HG03342 (cell line): ENCODE results near the gene SNX33.
A peak's percentile ranks its signal among the peaks of the same experiment; 100 is the strongest.
"Not testable (repeated sequence)": the region's sequence is repeated elsewhere in the genome, so short reads cannot be mapped to it uniquely, and the experiment has no call there.

Source experiments
- ATAC-seq: cut with Tn5 transposase; IDR thresholded peaks from one replicate; pipeline ENCODE4 v1.9.1; 2021; ENCODE audit warnings: mild to moderate bottlenecking, moderate library complexity; ENCODE audit not compliant: unreplicated experiment

The SNX33 gene

DNA sequence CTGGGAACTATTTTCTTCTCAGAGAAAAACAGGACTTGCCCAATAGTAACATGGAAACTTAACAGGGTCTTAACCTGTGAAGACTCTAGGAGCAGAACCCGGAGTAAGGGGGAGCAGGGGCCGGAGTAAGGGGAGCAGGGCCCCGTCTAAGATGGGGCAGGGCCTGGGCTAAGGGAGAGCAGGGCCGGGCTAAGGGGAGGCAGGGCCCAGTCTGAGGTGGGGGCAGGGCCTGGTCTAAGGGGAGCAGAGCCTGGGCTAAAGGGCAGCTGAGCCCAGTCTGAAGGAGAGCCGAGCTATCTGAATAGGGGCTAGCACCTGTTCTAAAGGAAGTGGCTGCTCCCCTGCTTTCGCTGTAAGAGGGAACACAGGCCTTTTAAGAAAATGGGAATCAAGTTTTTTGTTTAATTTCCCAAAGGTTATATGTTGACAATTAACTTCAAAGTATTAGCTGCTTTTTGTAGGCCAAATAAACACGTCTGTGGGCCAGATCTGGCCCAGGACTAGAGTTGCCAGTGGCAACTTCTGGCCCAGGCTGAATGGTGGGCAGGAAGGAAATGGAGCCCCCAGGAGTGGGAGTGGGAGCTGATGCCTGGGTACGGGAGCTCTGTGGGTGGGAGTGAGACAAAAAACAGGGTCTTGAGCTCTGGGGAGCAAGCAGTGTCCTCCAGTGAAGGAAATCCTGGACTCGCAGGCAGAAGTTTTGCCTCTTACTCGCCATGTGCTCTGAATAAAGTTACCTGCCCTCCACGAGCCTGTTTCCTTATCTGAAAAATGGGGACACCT lies 32.5 kb downstream of the SNX33 start:
- no peak for ATAC-seq

DNA sequence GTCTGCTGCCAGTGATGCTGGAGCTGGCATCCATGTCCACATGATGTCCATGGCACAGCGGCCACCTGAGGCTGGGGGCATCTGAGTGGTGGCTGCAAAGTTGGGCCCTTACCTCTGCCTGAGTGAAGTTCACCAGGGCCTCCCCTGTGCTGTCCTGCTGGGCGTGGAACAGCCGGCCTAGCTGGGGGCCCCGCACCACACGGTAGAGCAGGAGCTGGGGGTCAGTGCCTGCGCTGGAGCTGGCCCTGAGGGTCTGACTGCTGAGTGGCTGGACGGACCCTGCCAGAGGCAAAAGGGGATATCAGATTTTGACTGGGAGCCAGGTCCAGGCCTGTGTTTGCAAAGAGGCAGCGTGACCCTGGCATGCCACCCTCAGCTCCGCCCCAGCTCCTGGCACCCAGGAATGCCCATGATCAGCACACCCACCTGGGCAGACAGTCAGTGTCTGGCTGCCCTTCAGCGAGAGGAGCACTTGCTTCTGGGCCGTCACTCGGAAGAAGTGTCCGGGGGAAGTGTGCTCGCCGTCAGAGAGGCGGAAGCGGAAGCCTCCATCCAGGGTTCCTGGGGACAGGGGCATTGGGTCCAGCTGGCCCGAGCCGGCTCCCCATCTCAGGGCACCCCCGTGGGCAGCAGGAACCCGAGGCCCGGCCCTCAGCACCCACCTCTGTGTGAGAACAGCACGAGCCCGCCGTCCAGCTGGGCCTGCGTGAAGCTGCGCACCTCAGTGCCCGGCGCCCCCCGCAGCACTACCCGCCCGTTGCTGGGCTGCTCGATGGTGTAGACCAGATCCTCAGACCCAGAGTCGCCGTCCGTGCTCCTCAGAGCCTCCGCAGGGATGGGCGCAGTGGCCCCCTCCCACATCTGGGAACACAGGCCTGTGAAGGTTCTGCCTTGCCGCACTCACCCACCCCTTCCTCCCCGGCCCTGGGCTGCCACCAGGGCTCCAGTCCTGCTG lies 34.7 kb downstream of the SNX33 start:
- ATAC-seq = no peak

DNA sequence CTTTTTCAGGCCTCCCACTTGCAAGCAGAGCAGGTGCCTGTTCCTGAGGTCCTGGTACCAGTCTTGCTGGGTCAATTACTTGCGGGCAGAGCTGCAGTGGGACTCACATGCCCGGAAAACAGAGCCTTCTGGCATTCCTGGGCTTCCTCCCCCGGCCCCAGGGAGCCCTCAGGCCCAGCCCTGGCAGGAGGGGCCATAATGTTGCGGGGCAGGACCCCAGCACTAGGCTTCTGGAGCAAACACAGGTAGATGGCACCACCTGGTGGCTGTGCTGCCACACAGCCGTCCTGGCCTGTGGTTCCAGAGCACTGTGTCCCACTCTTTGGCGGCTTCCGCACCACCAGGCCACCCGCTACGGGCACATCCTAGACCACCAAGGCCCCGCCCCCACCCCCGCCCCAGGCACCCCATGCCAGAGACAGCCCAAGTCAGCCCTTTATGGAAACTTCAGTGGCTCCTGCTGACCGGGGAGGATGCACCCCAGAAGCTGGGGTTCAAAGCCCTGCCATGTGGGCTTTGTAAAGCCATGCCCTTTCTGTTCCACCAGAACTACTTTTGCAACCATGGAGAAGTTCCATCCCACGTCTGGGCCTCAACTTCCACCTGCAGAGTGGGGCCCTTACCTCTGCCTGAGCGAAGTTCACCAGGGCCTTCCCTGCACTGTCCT lies 36.1 kb downstream of the SNX33 start:
- ATAC-seq = peak; percentile 62

DNA sequence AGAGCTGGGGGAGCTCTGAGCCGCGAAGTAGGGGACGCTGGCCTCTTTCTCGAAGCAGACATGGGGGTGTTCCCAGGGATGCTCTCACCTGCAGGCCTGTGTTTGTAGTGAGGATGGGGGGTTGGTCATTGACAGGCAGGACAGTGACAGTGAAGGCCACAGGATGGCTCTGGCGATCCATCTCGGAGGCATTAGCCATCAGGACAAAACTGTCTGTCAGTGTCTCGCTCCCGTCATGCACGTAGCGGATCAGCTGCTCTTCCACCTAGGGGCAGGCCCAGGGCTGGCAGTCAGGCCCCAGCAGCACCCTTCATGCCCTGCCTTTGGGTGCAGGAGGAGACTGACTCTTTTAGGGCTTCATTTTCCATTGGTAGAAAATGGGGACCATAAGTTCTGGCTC lies 36.9 kb downstream of the SNX33 start:
- ATAC-seq = no peak

DNA sequence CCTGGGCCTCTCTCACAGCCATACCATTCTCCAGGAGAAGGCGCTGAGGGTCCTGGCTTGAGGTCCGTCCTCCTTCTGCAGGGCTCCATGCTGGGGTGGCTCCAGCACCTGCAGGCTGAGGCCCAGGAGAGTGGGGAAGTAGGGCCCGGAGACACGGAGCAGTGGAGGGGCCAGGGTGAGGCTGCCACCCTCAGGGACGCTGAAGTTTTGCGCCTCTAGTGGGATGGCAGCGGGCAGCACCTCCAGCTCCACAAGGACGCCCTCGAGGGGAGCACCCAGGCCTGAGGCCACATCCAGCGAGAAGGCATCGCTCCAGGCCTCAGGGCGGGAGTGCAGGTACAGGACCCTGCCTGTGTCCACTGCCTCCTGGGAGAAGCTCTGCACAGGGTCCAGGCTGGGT lies 37.5 kb downstream of the SNX33 start:
- no peak for ATAC-seq

DNA sequence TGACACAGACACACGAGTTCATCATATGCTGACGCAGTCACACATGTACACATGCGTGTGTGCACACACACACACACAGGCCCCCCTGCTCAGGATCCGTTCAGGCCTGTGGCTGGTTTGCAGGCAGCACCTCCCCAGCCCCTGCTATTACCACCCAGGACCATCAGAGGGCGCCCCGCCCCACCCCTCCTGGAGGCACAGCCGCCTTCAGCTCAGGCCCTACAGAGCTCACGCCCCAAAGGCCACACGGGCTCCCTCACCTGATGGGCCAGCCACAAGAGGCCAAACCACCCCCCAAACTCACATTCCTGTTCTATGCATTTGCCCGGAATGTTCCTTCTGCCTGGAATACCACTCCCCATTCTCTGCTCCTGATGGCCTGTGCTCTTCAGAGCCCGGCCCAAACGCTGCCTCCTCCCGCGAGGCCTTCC lies 38.5 kb downstream of the SNX33 start:
- peak; percentile 63 for ATAC-seq

DNA sequence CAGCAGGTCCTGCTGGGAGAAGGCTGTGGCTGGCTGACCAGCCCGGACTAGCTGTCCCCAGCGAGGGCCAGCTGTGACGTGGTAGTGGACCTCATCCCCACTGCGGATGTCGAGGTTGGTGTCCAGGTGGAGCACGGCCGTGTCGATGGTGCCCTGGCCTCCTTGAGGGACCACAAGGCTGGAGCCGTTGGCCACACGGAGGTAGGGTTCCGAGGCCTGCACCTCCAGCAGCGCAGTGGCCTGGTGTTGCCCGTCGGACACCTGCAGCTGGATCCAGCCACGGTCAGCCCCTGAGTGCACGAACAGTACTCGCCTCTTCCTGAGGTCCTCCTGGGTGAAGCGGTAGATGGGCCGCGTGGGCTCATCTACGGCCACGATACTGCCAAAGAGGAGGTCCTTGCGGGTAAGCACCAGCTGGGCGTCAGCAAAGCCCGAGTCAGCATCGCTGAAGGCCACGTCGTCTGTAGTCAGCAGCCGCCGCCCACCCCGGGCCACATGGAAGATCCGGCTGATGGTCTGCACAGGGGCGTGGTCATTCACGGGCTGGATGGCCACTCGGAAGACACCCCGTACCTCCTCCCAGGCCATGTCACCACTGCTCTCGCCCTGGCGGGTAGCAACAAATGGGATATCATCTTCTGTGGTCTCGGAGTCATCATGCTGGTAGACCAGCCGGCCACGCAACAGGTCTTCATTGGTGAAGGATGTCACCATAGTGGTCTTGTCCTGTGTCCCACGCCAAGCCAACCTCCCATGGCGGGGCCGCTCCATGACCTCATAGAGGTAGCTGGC lies 40.0 kb downstream of the SNX33 start:
- no peak for ATAC-seq

DNA sequence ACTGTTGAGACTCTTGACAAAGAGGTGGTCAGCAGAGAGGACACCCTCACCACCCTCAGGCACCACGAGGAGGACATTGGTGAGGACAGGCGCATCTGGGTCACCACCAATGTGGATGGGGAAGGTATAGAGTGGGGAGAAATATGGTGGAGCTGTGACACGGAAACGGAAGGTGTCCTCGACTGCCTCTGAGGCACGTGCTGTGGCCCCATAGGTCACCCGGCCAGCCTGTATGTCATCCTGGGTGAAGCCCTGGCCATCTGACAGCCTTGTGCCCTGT lies 40.5 kb downstream of the SNX33 start:
- ATAC-seq = no peak

DNA sequence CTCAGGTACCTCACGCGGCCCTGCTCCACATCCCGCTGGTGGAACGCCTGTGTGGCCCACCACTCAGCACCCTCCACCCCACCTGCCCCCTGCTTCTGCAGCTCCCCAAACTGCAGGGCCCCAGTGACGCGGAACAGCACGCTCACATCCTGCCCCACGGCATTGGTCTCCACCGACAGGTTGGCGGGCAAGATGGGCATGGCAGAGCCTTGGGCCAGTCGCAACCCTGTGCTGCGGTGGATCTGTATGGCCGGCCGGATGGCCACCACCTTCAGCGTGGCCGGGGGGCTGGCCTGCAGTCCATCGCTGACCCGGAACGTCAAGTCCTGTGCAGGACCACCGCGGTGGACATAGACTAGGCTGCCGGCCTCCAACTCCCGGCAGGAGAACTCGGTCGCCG lies 41.1 kb downstream of the SNX33 start:
- no peak for ATAC-seq

DNA sequence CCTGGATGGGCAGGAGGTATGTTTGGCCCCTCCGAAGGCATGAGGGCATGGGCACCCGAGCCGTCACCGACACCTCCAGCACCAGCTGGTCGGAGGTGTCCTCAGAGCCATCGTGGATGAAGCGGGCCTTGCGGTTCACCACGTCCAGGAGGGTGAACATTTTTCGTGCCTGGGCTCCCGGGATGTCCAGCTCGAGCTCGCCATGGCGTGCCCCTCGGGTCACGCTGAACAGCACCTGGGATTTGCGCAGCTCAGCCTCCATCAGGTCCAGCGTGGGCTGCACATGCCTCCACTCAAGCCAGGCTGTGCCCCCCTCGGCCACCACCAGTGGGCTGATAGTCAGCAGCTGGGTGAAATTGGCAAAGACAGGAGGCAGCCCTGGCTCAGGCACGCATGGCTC lies 41.7 kb downstream of the SNX33 start:
- not testable (repeated sequence) for ATAC-seq

DNA sequence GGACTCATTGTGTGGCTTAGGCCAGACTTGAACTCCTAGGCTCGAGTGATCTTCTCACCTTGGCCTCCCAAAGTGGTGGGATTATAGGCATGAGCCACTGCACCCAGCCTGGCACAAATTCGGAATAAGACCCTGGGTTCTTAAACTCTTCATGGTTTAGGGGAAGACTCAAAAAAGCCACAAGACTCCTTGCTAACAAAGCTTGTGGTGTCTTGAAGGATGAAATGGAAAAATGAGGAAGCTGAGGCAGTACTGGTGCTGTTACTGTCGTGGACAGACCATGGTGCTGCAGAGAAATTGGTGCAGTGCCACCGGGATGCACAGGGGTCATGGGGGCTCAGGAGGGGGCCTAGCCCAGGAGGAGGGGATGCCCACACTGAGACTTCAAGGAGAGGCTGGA lies 44.6 kb downstream of the SNX33 start:
- ATAC-seq = not testable (repeated sequence)

DNA sequence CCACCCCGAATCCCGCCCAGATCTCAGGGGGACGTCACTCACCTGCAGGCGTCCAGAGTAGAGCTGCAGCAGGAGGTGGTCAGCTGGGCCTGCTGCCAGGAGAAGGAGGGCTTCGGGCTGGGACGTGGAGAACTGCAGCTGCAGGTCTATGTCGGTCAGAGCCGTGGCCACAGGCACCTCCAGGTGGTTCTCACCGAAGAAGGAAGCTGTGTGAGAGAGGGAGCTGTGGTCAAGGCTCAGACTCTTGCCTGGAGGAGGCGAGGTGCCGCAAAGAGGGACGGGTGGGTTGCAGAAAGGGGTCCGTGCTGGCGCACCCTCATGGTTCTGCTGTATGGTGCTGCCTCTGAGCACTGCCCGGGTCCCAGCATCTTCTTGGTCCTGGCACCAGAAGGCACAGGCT lies 45.3 kb downstream of the SNX33 start:
- ATAC-seq = not testable (repeated sequence)

DNA sequence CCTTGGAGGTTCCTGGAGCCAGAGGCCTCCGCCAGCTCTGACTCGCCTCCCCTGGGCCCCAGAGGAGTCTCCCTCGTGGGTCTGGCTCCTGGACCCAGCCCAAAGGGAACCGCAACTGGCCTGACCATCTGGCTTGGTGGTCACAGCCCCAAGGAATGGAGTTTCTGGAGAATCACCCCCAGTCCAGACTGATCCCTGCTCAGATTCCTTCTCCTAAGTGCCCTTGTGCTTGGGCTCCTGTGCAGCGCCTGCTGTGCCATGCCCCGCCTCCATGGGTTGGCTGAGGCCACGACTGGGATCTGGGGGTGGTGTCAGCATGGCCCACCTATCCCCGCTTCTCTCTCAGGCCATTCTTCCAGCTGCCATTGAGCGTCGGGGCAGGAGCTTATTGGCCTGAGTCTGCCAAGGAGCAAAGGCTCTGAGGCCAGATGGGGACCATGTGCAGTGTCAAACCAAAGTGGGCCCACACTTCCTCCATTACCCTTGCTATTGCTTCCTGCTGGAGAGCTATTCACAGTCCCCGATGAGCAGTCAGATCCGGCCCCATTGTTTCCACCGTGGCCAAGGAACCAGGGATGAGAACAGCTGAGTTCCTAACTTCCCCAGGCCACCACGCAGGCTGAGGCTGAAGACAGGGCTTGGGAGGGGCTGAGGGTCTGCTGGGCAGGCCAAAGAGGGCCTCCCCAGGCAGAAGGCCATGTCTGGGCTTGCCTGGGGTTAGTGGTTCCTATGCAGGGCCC lies 46.0 kb downstream of the SNX33 start:
- no peak for ATAC-seq

DNA sequence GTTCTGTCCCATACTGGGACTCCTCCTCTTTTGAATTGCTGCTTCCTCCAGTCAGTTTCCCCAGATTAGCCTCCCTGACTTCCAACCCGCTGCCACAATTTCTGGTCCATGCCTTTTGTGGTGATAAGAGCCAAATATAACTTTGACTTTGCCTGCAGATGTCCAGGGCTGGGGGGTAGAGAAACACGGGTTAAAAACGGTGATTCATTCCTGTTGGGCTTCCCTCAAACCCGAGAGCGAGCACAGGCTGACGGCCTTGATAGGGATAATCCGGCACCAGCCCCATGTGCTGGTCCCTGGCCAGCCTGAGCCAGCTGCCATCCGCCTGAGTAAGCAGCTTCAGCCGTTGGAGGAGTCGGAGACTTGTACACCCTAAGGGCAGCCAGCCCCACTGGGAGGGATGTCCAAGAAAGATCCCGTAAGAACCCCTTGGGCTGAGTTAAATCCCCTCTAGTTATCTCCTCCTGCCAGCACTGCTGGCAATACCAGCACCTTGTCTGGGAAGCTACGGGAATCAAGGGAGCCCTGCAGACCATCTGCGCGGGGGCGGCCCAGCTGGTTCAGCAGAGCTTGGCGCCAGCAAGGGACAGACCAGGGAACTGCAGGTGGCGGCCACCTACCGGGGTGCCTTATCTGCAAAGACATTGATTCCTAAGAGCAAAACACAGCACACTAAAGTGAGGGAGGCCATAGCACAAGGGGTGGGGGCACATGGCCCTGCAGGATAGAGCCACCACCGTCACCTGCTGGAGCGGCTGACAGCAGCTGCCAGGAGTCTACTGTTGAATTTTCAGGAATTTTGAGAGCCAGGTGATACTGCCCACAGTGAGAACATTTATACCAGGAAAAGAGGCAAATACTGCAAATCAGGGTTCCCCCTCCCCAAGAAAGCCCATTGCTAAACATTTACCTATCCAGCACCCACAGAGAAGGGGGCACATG lies 46.8 kb downstream of the SNX33 start:
- no peak for ATAC-seq

DNA sequence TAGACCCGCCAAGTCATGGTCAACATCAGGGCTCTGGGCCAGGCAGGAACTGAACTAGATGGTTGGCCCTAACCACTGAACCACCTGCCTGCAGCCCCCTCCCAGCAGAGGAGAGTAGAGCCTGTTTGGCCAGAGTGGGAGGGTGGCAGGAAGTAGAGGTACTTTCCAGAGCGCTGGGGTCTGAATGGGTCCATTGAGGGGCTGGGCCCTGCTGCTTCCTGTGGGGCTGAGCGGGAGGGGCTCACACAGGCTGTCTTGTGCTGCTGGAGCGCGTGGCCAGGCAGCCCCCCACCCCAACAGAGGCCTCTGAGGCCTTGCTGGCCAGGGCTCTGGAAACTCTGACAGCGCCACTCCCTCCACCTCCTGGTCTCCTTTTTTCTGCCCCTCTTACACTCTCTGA lies 47.5 kb downstream of the SNX33 start:
- ATAC-seq = no peak

DNA sequence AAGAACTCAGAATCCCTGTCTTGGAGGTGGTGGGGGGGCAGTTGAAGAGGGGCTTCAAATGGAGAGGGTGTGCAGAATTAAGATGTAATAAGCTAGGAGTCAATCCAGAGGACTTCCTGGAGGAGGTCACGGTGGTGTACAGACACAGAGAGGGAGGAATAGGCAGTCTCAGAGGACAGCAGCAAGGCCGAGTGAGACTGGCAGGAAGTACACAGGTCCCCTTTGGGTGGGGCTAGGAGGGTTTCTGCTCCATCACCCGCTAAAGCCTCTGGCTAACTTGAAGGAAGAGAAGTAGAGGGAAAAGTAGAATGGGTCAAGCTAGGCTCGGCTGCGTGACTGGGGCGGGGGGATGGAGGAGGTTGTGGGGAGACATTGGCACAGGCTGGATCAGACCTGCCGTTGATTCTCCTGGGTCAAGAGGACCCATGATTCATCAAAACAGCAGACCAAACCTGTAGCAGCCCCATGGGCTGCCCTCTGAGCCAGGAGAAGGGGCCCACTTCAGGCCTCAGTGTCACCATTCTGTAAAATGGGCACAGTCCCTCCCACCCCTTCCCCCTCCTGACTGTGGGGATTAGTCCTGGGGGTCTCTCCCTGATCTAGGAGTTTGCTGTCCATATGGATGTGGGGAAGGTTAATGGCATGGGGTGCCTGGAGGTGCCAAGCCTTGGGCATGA lies 48.1 kb downstream of the SNX33 start:
- no peak for ATAC-seq

DNA sequence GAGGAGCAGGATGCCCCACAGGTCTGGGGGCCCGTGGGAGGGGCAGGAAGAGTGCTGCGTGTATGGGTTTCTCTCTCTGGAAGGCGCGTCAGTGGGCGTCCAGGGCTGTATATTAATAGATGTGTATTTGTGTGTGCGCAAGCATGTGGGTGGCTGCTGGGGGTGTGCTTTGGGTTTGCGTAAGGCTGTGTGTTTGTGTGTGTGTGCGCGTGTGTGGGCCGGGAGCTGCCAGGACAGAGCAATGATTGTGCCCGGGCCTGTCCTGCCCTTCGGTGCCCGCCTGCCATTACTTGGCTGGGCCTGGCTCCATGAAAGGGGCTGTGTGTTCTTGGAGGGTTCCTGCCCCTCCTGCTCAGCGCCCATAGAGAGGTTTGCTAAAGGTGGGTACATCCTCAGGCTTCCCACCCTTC lies 48.6 kb downstream of the SNX33 start:
- no peak for ATAC-seq

DNA sequence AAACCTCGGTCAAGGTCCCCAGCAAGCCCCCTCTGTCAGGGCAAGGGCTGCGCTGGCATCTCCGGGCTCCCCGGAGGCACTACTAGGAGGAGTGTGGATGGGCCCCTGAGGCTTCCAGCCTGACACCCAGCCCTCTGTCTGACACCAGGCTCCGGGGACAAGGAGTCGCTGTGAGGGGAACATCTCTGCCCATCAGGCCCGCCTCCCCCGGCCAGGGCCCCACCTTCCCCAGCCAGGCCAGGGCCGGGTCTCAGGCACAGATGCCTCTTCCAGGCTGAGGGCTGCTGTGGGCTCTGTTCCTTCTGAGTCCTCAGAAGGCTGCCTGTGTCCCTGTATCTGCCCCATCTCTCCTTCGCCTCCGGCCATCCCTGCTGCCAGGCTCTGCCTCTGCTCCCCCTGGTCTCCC lies 49.1 kb downstream of the SNX33 start:
- no peak for ATAC-seq

DNA sequence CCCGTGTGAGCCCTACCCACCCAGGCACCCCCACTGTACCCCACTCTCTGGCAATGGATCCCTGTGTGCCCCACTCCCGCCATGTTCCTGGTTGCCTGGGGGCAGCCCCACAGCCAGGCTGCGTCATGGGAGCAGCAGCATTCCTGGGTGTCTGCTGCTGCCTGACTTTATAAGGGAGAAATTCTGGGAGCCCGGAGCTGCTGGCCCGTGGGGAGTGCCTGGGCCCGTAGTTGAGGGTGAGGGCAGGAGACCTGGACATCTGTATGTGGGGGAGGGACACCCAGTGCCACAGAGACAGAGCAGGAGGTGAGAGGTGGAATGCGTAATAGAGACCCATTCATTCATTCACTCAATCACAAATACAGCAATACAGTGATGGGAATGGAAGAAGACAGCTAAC lies 49.8 kb downstream of the SNX33 start:
- no peak for ATAC-seq
